SK-N-MC (cell line): ENCODE data around the gene FREM3.

ENCODE experiments used
- DNase-seq: peaks from one replicate; pipeline ENCODE4 v3.0.0-alpha.2; 2011; ENCODE audit warnings: low read depth, low spot score
- H3K27ac ChIP-seq: fragments of 200-600 bp; sonication (generic); 2 replicates; pipeline ENCODE4 v1.5.1; 2016; ENCODE audit warnings: mixed run types
- H3K36me3 ChIP-seq: fragments of 200-600 bp; sonication (generic); 2 replicates; pipeline ENCODE4 v1.6.1; 2017; ENCODE audit warnings: antibody characterized with exemption, low read length, mixed read lengths; ENCODE audit not compliant: insufficient read depth
- H3K4me3 ChIP-seq: fragments of 200-600 bp; sonication (generic); 2 replicates; pipeline ENCODE4 v1.5.1; 2016
- H3K9ac ChIP-seq: fragments of 200-600 bp; sonication (generic); 2 replicates; pipeline ENCODE4 v1.8.0; 2017; ENCODE audit warnings: mixed run types, mixed read lengths; ENCODE audit not compliant: insufficient read length
- H3K9me3 ChIP-seq: fragments of 200-600 bp; sonication (generic); 2 replicates; pipeline ENCODE4 v1.6.1; 2017; ENCODE audit warnings: low read depth, mild to moderate bottlenecking, antibody characterized with exemption, low read length, moderate library complexity, mixed read lengths
- EZH2 ChIP-seq: fragments of 200-600 bp; sonication (generic); IDR thresholded peaks from one replicate; pipeline ENCODE4 v1.6.1; 2017; ENCODE audit warnings: antibody characterized with exemption
- FOXP2 ChIP-seq: optimal IDR thresholded peaks from 2 replicates; pipeline ENCODE3; 2011; ENCODE audit warnings: mild to moderate bottlenecking, moderate library complexity; ENCODE audit not compliant: insufficient read depth; ENCODE audit errors: extremely low read length, control extremely low read depth
- POLR2AphosphoS5 ChIP-seq: IDR thresholded peaks from 2 replicates; pipeline ENCODE4 v1.6.1; 2012; ENCODE audit warnings: mild to moderate bottlenecking, low read depth, low read length, borderline replicate concordance

Gene FREM3

DNA sequence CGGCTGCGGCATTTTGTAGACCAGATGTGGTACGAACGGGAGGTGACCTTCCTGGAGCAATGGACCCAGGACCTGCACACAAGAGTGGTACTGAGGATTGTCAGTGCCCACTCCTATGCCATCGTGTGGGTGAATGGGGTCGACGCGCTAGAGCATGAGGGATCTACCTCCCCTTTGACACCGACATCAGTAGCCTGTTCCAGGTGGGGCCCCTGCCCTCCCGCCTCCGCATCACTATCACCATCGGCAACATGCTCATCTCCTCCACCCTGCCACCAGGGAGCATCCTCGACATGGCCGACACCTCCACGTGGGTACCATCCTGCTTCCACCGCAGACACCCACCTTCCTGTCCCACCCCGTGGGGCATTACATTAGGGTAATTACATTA, 140.7 kb downstream of the FREM3 start:
- Histone ChIP-seq H3K9ac (no peak overlapping the region), H3K27ac (no peak overlapping the region), H3K4me3 (no peak overlapping the region), H3K9me3 (no peaks in the 10 kb centered on the region), H3K36me3 (peaks cover 12% of the 10 kb centered on the region)
- TF ChIP-seq POLR2AphosphoS5, result no peak
- TF ChIP-seq FOXP2, result no peak
- TF ChIP-seq EZH2, result no peak
- no peak for DNase-seq

DNA sequence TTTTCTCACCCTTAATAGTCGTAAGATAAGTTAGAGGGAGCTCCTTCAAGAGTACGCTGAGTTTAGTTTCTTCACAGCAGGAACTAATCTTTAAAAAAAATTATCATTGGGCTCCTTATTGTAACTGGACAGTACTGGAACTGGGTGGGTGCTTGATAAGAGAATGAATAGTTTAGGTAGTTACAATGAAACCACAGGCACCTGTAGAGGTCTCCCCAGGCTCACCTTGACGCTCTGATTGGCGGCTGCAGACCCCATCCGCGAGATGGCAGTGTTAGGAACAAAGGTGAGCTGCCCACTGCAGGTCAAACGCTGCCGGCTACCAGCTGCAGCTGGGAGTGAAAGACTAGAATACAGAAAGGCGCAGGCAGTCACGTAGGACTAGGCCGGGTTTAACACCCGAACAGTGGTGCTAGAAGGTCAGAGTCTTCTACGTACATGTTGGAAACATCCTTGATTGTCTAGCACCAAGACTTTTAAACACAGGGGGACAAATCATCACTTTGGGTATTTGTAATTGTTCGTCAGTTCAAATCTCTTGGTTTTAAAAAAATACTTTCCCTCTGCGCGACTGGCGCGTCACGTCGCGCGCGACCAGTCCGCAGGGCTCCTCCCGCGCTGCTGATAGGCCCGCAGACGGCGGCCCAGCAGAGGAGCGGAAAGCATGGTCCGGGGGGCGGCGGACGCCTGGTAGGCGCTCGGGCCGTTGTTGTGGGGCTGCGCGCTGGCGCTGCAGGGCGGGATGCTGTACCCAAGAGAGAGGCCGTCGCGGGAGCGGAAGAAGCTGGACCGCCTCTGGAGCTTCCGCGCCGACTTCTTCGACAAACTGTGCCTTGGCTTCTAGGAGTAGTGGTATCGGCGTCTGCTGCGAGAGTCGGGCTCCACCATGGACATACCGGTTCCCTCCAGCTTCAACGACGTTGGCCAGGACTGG, 141.4 kb downstream of the FREM3 start:
- TF ChIP-seq FOXP2, result no peak
- no peak for TF ChIP-seq POLR2AphosphoS5
- no peak for TF ChIP-seq EZH2
- DNase-seq, result no peak
- H3K4me3 ChIP-seq, result no peak overlapping the region
- H3K9ac ChIP-seq, result no peak overlapping the region
- no peaks in the 10 kb centered on the region for H3K9me3 ChIP-seq
- H3K27ac ChIP-seq, result no peak overlapping the region
- H3K36me3 ChIP-seq, result peaks cover 19% of the 10 kb centered on the region

DNA sequence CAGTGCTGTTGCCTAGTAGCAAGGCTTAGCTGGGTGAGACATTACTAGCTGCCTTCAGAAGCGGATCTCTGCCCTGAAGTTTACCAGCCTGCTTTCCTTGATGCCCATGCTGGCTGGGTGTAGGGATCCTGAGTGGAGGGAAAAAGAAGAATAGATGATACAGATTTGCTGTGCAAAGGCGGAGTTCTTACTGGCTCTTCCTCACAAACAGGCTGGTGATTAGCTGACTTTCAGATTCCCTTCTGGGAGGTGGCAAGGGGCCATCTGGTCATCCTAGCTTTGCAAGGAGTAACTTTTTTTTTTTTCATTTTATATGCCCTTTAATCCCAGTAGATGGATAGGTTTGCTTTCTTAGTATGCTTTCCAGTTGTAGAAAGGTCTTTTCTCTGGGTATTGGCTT, 142.2 kb downstream of the FREM3 start:
- TF ChIP-seq EZH2, result no peak
- Histone ChIP-seq H3K36me3 (peaks cover 22% of the 10 kb centered on the region), H3K27ac (no peak overlapping the region), H3K9ac (no peak overlapping the region), H3K4me3 (no peak overlapping the region), H3K9me3 (no peaks in the 10 kb centered on the region)
- DNase-seq, result no peak

DNA sequence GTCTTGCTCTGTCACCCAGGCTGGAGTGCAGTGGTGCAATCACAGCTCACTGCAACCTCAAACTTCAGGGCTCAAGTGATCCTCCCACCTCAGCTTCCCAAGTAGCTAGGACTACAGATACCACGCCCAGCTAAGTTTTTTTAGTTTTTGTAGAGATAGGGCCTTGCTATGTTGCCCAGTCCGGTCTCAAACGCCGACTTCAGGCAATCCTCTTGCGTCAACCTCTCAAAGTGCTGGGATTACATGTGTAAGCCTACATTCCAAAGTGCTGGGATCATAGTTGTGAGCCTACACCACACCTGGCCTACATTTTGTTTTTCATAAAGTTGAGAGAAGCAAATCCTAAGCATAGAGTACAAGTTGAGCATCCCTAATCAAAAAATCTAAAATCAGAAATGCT, 144.8 kb downstream of the FREM3 start:
- H3K9ac ChIP-seq, result no peak overlapping the region
- H3K27ac ChIP-seq, result no peak overlapping the region
- TF ChIP-seq FOXP2 (no peak), POLR2AphosphoS5 (no peak), EZH2 (no peak)
- peaks cover 46% of the 10 kb centered on the region for H3K36me3 ChIP-seq
- no peak overlapping the region for H3K4me3 ChIP-seq
- H3K9me3 ChIP-seq, result no peaks in the 10 kb centered on the region
- DNase-seq, result no peak

DNA sequence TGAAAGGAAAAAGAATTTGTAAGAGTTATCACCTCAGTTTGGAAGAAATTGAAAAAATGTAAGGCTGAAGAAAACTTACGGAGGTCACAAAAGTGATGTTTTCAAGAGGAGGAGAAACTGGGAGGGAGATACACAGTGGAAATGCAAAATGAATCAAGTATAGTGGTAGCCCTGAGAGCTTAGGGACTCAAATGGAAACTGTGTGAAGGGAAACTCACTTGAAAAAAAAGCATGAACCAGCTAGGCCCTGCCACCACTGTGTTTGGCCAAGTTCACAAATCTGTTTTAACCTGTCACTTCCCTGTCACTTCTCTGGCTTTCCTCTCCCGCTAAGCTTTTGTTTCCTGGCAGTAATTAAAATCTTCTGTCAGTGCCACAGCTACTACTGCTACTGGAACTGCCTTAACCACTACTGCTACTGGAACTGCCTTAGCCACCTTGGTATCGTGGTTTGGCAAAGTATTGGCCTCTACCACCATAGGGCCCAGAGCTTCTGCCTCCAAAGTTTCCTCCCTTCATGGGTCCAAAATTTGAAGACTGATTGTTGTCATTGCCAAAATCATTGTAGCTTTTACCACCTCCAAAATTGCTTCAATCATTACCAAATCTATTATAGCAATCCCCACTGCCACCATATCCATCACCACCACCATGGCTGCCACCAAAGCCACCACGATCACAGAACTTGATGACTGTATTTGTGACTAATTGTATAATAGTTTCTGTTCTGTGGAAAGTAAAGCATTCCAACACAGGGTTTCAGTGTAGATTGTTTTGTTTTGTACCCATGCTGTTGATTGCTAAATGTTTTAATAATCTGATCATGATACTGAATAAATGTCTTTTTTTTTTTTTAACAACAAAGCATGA, 145.5 kb downstream of the FREM3 start:
- peaks cover 53% of the 10 kb centered on the region for H3K36me3 ChIP-seq
- no peak overlapping the region for H3K27ac ChIP-seq
- DNase-seq, result no peak
- TF ChIP-seq POLR2AphosphoS5 (no peak), FOXP2 (no peak), EZH2 (no peak)
- no peak overlapping the region for H3K4me3 ChIP-seq
- H3K9ac ChIP-seq, result no peak overlapping the region
- H3K9me3 ChIP-seq, result no peaks in the 10 kb centered on the region

DNA sequence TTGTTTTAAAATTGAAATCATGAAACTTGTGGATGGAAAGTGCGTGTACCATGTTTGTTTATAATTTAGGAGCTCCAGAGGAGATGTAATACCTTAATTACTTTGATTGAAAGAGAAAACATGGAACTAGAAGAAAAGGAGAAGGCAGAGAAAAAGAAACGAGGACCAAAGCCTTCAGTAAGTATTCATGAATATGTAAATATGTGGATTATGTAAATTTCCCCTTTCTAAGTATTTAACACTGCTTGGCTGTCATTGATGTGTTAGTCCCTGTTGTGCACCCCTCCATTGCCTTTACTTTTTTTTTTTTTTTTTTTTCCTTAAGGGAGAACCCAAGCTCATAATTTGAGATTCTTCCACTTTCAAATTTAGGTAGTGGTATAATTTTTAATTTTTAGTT, 150.5 kb downstream of the FREM3 start:
- H3K4me3 ChIP-seq, result no peak overlapping the region
- no peak overlapping the region for H3K27ac ChIP-seq
- TF ChIP-seq FOXP2, result no peak
- TF ChIP-seq EZH2, result no peak
- TF ChIP-seq POLR2AphosphoS5, result no peak
- H3K36me3 ChIP-seq, result peaks cover 89% of the 10 kb centered on the region
- H3K9ac ChIP-seq, result no peak overlapping the region
- H3K9me3 ChIP-seq, result no peaks in the 10 kb centered on the region
- no peak for DNase-seq

DNA sequence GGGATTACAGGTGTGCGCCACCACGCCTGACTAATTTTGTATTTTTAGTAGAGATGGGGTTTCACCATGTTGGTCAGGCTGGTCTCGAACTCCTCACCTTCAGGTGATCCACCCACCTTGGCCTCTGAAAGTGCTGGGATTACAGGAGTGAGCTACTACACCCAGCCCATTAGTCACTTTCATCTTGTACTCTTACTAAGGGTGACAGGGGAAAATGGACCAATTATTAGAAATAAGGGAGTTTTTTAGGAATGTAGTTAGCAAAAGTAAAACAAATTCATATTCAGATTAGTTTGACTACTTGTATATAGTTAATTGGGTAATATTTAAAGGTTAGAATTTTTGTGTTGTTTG, 160.8 kb downstream of the FREM3 start:
- no peaks in the 10 kb centered on the region for H3K9me3 ChIP-seq
- no peak overlapping the region for H3K4me3 ChIP-seq
- H3K36me3 ChIP-seq, result peaks cover 97% of the 10 kb centered on the region
- H3K27ac ChIP-seq, result no peak overlapping the region
- TF ChIP-seq EZH2, result no peak
- no peak for TF ChIP-seq FOXP2
- TF ChIP-seq POLR2AphosphoS5, result no peak
- no peak for DNase-seq
- H3K9ac ChIP-seq, result no peak overlapping the region

DNA sequence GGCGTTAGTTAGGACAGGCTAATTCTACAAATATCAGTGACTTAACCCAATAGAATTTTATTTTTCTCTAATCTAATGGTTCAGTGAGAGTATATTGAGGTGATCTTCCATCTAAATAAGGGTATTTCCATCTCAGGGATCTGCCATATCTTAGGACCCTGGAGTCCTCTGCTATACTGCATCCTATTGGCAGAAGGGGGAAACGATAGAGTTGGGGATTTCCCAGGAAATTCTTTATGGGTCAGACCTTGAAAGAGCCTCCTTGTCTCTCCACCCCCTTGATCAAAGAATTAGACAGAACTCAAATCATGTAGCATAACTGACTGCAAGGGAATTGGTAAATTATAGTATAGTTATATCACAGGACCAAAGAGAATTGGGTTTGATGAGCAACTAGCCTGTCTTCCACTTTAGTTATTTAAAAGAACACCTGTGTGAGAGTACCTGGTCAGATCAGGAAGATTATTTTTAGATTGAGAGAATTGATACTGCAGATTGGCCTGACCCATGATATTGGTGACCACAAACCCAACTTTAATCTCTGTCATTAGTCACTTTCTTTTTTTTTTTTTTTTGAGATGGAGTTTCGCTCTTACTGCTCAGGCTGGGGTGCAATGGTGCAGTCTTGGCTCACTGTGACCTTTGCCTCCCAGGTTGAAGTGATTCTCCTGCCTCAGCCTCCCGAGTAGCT, 161.4 kb downstream of the FREM3 start:
- TF ChIP-seq FOXP2, result no peak
- TF ChIP-seq POLR2AphosphoS5, result no peak
- no peak for TF ChIP-seq EZH2
- Histone ChIP-seq H3K36me3 (peaks cover 97% of the 10 kb centered on the region), H3K9me3 (no peaks in the 10 kb centered on the region), H3K9ac (no peak overlapping the region), H3K4me3 (no peak overlapping the region), H3K27ac (no peak overlapping the region)
- DNase-seq, result no peak
